Measurements from ENCODE around the gene C16orf74.

DNA sequence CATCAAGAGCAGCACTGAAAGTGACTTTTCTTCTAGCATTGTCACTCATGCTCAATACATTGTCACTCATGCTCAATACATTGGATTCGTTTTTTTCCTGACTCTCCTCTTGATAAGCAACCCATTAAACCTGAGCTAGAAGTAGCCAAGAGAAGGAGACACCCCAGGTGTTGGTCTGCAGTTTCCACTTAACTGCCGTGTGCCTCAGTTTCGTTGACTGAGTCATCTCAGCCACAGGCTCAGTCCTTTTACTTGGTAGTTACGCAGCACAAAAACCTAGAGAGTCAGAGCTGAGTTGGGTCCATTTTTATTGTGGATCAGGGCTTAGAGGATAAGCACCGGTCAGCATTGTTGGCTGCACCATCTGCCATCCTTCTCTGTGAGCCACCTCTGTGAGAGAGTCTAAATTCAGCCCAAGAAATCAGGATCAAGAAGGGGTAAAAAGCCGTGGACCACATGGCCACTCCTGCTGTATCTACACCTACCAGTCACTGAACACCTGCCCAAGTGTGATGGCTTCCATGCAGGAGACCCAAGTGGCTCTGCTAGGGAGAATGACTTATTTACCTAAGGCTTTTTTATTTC, 73.4 kb downstream of the C16orf74 start:
- TF ChIP-seq, protein P1, sequence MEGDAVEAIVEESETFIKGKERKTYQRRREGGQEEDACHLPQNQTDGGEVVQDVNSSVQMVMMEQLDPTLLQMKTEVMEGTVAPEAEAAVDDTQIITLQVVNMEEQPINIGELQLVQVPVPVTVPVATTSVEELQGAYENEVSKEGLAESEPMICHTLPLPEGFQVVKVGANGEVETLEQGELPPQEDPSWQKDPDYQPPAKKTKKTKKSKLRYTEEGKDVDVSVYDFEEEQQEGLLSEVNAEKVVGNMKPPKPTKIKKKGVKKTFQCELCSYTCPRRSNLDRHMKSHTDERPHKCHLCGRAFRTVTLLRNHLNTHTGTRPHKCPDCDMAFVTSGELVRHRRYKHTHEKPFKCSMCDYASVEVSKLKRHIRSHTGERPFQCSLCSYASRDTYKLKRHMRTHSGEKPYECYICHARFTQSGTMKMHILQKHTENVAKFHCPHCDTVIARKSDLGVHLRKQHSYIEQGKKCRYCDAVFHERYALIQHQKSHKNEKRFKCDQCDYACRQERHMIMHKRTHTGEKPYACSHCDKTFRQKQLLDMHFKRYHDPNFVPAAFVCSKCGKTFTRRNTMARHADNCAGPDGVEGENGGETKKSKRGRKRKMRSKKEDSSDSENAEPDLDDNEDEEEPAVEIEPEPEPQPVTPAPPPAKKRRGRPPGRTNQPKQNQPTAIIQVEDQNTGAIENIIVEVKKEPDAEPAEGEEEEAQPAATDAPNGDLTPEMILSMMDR (IDR thresholded peaks at IDR 0.05; ENCODE audit: insufficient read depth, low read depth, low read length) = no peak
- no peak for TF ChIP-seq EZH2 (IDR thresholded peaks at IDR 0.05; ENCODE audit: insufficient read depth, low read length)
